ENCODE data around the gene TSHZ1.
"Not testable (repeated sequence)": the region's sequence is repeated elsewhere in the genome, so short reads cannot be mapped to it uniquely, and the experiment has no call there.

TSHZ1 gene

GRCh38 chr18:75176849-75177248 is 33.7 kb upstream of the TSHZ1 start:
- H3K9ac ChIP-seq: no peak overlapping the region
- H4K20me1 ChIP-seq: no peaks in the 10 kb centered on the region
- H3K4me2 ChIP-seq: no peak overlapping the region
- no peaks in the 10 kb centered on the region for H3K9me3 ChIP-seq (replicated peaks in 1 of 11)
- H3K4me1 ChIP-seq: peaks cover 18 to 24% (median 21%) of the 10 kb centered on the region in 10 experiments
- TF ChIP-seq Cebpa-rat (IDR thresholded peaks at IDR 0.05): no peak
- no peak overlapping the region for H3K27ac ChIP-seq
- H3K27me3 ChIP-seq: no peaks in the 10 kb centered on the region
- no peak overlapping the region for H3K4me3 ChIP-seq
- H3K36me3 ChIP-seq: no peaks in the 10 kb centered on the region

DNA sequence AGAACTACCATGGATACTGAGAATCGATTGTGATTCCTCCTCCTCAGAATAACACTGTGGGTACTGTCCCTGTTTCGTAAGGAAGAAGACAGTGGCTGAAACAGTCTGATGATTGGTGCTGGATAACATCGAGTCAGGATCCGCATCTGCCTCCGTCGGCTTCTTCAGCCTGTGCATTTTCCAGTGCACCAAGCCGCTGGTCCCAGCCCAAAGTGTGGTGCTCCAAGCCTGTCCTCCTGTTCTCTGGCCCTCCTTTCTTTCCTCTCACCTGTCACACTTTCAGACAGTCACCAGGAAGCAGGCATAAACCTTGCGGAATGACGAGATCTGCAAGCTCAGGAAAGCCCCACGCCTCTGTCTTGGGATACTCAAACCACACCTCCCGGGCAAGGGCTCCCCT is 32.2 kb upstream of the TSHZ1 start:
- no peaks in the 10 kb centered on the region for H3K27me3 ChIP-seq
- H3K4me3 ChIP-seq: no peak overlapping the region
- TF ChIP-seq Cebpa-rat (IDR thresholded peaks at IDR 0.05): no peak
- no peaks in the 10 kb centered on the region for H4K20me1 ChIP-seq
- no peak overlapping the region for H3K27ac ChIP-seq
- no peaks in the 10 kb centered on the region for H3K36me3 ChIP-seq
- peaks cover 6 to 12% (median 11%) of the 10 kb centered on the region in 10 experiments for H3K4me1 ChIP-seq
- H3K9me3 ChIP-seq (replicated peaks in 1 of 11): peaks cover 0 to 6% (median 0%) of the 10 kb centered on the region in 11 experiments; a peak in 1 of 22 replicates
- H3K9ac ChIP-seq: no peak overlapping the region
- no peak overlapping the region for H3K4me2 ChIP-seq

DNA sequence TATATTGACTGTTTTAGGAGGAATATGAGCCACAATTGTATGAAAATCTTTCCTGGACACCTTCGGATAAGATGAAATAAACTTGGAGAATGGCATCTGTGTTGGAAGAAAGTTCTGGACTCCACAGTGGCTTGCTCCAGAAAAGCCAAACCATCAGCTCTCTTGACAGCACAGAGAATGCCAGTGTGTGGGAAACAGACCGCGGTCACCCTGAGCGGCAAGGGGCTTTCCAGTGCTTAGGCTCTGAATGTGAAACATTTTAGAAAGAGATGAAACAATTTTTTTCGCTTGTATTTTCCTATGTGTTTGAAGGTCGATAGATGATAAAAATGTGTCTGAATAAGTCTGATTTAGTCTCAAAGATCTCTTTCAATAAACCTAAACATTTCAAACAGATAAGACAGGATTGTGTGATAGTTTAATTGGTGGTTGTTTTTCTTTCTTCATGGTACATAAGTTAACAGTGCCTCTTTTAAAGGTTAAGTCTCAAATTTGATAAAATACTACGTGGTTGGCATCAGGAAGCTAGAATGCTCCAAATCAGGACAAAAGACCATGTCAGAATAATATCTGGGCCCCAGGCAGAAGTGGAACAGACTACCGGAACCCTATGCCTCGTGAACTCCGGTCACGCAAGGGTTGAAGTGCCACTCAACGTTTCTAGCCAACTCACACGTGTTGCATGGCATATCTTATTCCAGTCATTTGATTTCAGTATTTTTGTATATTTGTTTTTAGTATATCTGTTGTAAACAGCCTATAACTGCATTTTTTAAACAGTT is 30.6 kb upstream of the TSHZ1 start:
- H3K36me3 ChIP-seq: no peaks in the 10 kb centered on the region
- no peak overlapping the region for H3K4me3 ChIP-seq
- peaks cover 0 to 5% (median 0%) of the 10 kb centered on the region in 10 experiments; a peak in 2 of 20 replicates for H3K4me1 ChIP-seq
- H3K4me2 ChIP-seq: no peak overlapping the region
- H4K20me1 ChIP-seq: no peaks in the 10 kb centered on the region; a peak in 1 of 22 replicates
- no peak overlapping the region for H3K9ac ChIP-seq
- TF ChIP-seq Cebpa-rat (IDR thresholded peaks at IDR 0.05): no peak
- no peaks in the 10 kb centered on the region for H3K27me3 ChIP-seq
- peaks cover 0 to 9% (median 0%) of the 10 kb centered on the region in 11 experiments; a peak in 2 of 22 replicates for H3K9me3 ChIP-seq (replicated peaks in 1 of 11)
- H3K27ac ChIP-seq: no peak overlapping the region

GRCh38 chr18:75183524-75183923 is 27.1 kb upstream of the TSHZ1 start:
- peaks cover 0 to 5% (median 0%) of the 10 kb centered on the region in 10 experiments; a peak in 1 of 20 replicates for H3K4me1 ChIP-seq
- no peak overlapping the region for H3K27ac ChIP-seq
- H3K4me3 ChIP-seq: no peak overlapping the region
- H3K27me3 ChIP-seq: no peaks in the 10 kb centered on the region
- H4K20me1 ChIP-seq: no peaks in the 10 kb centered on the region; a peak in 1 of 22 replicates
- H3K9me3 ChIP-seq (replicated peaks in 1 of 11): peaks cover 0 to 17% (median 0%) of the 10 kb centered on the region in 11 experiments; a peak in 4 of 22 replicates
- H3K36me3 ChIP-seq: no peaks in the 10 kb centered on the region
- no peak overlapping the region for H3K4me2 ChIP-seq
- TF ChIP-seq Cebpa-rat (IDR thresholded peaks at IDR 0.05): no peak
- H3K9ac ChIP-seq: no peak overlapping the region

DNA sequence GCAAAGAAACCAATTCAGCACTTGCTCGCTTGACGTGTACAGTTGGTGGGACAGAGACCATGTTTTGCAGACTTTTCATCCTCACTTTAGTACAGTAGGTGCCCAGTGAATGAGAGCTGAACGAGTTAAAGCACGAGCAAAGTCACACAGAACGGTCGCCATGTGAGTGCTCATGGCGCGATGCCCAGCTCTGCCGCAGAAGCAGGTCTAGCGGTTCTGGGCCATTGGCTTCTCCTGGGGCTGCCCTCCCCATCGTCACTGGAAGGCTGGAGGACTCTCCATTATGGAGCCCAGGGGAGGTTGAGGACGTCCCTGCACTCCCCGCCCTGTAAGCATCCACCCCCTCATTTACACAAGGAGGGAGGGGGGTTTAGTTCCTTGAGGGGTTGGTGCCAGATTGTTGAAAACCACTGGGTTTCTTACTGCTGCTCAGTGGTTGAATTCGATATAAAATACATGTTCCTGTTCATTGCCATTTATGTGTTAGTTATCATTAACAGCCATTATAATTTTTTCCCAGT is 26.6 kb upstream of the TSHZ1 start:
- H3K9me3 ChIP-seq (replicated peaks in 1 of 11): peaks cover 0 to 17% (median 0%) of the 10 kb centered on the region in 11 experiments; a peak in 4 of 22 replicates
- H3K4me3 ChIP-seq: no peak overlapping the region
- no peaks in the 10 kb centered on the region; a peak in 1 of 22 replicates for H4K20me1 ChIP-seq
- no peaks in the 10 kb centered on the region for H3K36me3 ChIP-seq
- H3K27me3 ChIP-seq: no peaks in the 10 kb centered on the region
- no peak overlapping the region for H3K9ac ChIP-seq
- H3K4me2 ChIP-seq: no peak overlapping the region
- H3K4me1 ChIP-seq: peaks cover 0 to 5% (median 0%) of the 10 kb centered on the region in 10 experiments; a peak in 1 of 20 replicates
- no peak overlapping the region for H3K27ac ChIP-seq
- TF ChIP-seq Cebpa-rat (IDR thresholded peaks at IDR 0.05): no peak

DNA sequence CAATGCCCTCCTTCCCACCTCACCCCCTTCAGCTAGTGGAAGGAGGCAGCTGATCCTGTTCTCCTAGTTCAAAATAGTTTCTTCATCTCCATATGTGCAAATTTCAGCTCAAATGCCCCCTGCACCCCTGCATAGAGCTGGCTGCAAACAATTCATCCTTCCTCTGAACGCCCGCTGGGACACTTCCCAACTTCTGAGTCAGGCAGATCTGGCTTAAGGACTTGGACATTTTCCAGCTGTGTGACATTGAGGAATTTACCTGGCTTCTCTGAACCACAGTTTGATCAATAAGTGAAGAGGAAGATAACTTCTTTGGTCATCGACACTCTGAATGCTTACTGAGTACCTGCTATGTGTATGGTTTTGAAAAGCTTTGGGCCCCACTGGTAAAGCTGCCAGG is 25.1 kb upstream of the TSHZ1 start:
- H3K9ac ChIP-seq: no peak overlapping the region
- H3K4me3 ChIP-seq: no peak overlapping the region
- H3K4me2 ChIP-seq: no peak overlapping the region
- H3K9me3 ChIP-seq (replicated peaks in 1 of 11): peaks cover 0 to 17% (median 0%) of the 10 kb centered on the region in 11 experiments; a peak in 4 of 22 replicates
- H3K36me3 ChIP-seq: no peaks in the 10 kb centered on the region
- no peak for TF ChIP-seq Cebpa-rat (IDR thresholded peaks at IDR 0.05)
- H4K20me1 ChIP-seq: no peaks in the 10 kb centered on the region; a peak in 2 of 22 replicates
- no peak overlapping the region for H3K27ac ChIP-seq
- no peaks in the 10 kb centered on the region for H3K27me3 ChIP-seq
- H3K4me1 ChIP-seq: peaks cover 0 to 3% (median 0%) of the 10 kb centered on the region in 10 experiments; a peak in 1 of 20 replicates

DNA sequence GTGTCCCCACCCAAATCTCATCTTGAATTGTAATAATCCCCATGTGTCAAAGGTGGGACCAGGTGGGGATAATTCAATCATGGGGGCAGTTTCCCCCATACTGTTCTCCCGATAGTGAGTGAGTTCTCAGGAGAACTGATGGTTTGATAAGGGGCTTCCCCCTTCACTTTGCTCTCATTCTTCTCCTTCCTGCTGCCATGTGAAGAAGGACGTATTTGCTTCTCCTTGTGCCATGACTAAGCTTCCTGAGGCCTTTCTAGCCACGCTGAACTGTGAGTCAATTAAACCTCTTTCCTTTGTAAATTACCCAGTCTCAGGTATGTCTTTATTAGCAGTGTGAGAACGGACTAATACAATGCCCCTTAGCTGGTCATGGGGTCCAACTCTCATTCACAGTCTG is 22.9 kb upstream of the TSHZ1 start:
- not testable (repeated sequence) for H3K9ac ChIP-seq, H3K27ac ChIP-seq, H4K20me1 ChIP-seq, H3K27me3 ChIP-seq, H3K4me1 ChIP-seq, H3K4me2 ChIP-seq, H3K4me3 ChIP-seq, H3K36me3 ChIP-seq
- peaks cover 0 to 13% (median 0%) of the 10 kb centered on the region in 11 experiments; a peak in 4 of 22 replicates for H3K9me3 ChIP-seq (replicated peaks in 1 of 11)

GRCh38 chr18:75189696-75190095 is 20.9 kb upstream of the TSHZ1 start:
- Histone ChIP-seq H3K27ac (no peak overlapping the region), H3K27me3 (no peaks in the 10 kb centered on the region), H3K4me2 (no peak overlapping the region), H3K36me3 (no peaks in the 10 kb centered on the region), H4K20me1 (no peaks in the 10 kb centered on the region; a peak in 1 of 22 replicates), H3K9me3 (replicated peaks in 1 of 11) (peaks cover 0 to 11% (median 0%) of the 10 kb centered on the region in 11 experiments; a peak in 3 of 22 replicates), H3K9ac (no peak overlapping the region), H3K4me1 (peaks cover 0 to 11% (median 8%) of the 10 kb centered on the region in 10 experiments; a peak in 13 of 20 replicates), H3K4me3 (no peak overlapping the region)
- no peak for TF ChIP-seq Cebpa-rat (IDR thresholded peaks at IDR 0.05)

- H3K9me3 ChIP-seq (replicated peaks in 1 of 11): peaks cover 0 to 5% (median 0%) of the 10 kb centered on the region in 11 experiments; a peak in 3 of 22 replicates
- peaks cover 0 to 11% (median 8%) of the 10 kb centered on the region in 10 experiments; a peak in 13 of 20 replicates for H3K4me1 ChIP-seq
- no peak overlapping the region for H3K27ac ChIP-seq
- TF ChIP-seq Cebpa-rat (IDR thresholded peaks at IDR 0.05): no peak
- no peak overlapping the region for H3K9ac ChIP-seq
- peak overlapping the region in 8 of 11 experiments; percentile 16 to 58 (median 44); a peak in 14 of 22 replicates for H3K4me2 ChIP-seq
- H4K20me1 ChIP-seq: no peaks in the 10 kb centered on the region; a peak in 2 of 22 replicates
- no peak overlapping the region for H3K4me3 ChIP-seq
- H3K36me3 ChIP-seq: peaks cover 0 to 11% (median 5%) of the 10 kb centered on the region in 11 experiments; a peak in 5 of 22 replicates
- no peaks in the 10 kb centered on the region for H3K27me3 ChIP-seq
Observed at GRCh38 chr18:75192899-75193298, 17.7 kb upstream of the TSHZ1 start.

Data from BLaER1 treated with 17β-estradiol and CSF1 and Interleukin-3, amounts not matched to agents 10 nM and 100 nM (cell line).